C4-2B (cell line): ENCODE measurements around the gene HS3ST6.

Experiments
- CTCF ChIP-seq: fragments of 450-650 bp; conservative IDR thresholded peaks from 2 replicates; pipeline ENCODE4 v1.5.1; 2017; ENCODE audit warnings: mild to moderate bottlenecking
- ZFX ChIP-seq: fragments of 450-650 bp; IDR thresholded peaks from 2 replicates; pipeline ENCODE4 v1.6.1; 2017

- TF ChIP-seq CTCF, result no peak
- TF ChIP-seq ZFX, result no peak
Observed at GRCh38 chr16:1862394-1862793, 55.8 kb downstream of the HS3ST6 start.
